Ishikawa (cell line): ENCODE data around the gene HOXB3.

ENCODE experiments used
- CEBPB ChIP-seq: IDR thresholded peaks from 2 replicates; pipeline ENCODE4 v1.6.1; 2012
- CREB1 ChIP-seq: IDR thresholded peaks from 2 replicates; pipeline ENCODE4 v1.6.1; 2012; ENCODE audit warnings: low read depth
- EGR1 ChIP-seq: IDR thresholded peaks from 2 replicates; pipeline ENCODE4 v1.6.1; 2012
- EP300 ChIP-seq: IDR thresholded peaks from 2 replicates; pipeline ENCODE4 v1.6.1; 2012; ENCODE audit warnings: borderline replicate concordance
- FOXM1 ChIP-seq: IDR thresholded peaks from 2 replicates; pipeline ENCODE4 v1.6.1; 2012; ENCODE audit warnings: low read depth, borderline replicate concordance
- NFIC ChIP-seq: IDR thresholded peaks from 2 replicates; pipeline ENCODE4 v1.6.1; 2012
- RAD21 ChIP-seq: IDR thresholded peaks from 2 replicates; pipeline ENCODE4 v1.6.1; 2012; ENCODE audit warnings: low read depth
- TAF1 ChIP-seq: IDR thresholded peaks from 2 replicates; pipeline ENCODE4 v1.6.1; 2012; ENCODE audit warnings: low read depth, mild to moderate bottlenecking
- TCF12 ChIP-seq: IDR thresholded peaks from 2 replicates; pipeline ENCODE4 v1.6.1; 2012; ENCODE audit warnings: low read depth
- TEAD4 ChIP-seq: IDR thresholded peaks from 2 replicates; pipeline ENCODE4 v1.6.1; 2012
- YY1 ChIP-seq: IDR thresholded peaks from 2 replicates; pipeline ENCODE4 v1.6.1; 2012; ENCODE audit warnings: low read depth
- ZBTB7A ChIP-seq: IDR thresholded peaks from 2 replicates; pipeline ENCODE4 v1.6.1; 2012; ENCODE audit warnings: low read depth
- TF ChIP-seq, protein P1 (sequence below): IDR thresholded peaks from 2 replicates; pipeline ENCODE4 v1.6.1; 2012; ENCODE audit warnings: low read depth, mild to moderate bottlenecking
- TF ChIP-seq, protein P2 (sequence below): IDR thresholded peaks from 2 replicates; pipeline ENCODE4 v1.6.1; 2012
- TF ChIP-seq, protein P3 (sequence below): IDR thresholded peaks from 2 replicates; pipeline ENCODE4 v1.6.1; 2012

Gene HOXB3

DNA sequence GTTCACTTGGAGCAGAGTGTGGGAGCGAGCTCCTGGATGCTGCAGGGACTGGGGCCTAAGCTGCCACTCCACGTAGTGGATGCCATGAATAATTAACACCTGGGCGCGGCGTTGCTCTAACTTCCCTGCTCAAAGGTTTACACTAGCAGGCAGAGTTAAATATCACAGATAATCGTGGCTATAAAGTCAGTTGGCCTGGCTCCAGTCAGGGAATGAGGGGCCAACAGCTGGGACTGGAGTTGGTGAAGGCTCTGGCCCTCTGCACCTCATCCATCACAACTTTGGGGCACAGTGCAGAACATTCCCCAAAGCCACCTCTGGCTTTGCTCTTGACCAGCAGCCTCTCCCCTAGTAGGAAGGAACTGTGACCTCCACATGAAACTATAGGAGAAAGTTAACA lies 22.8 kb downstream of the HOXB3 start:
- TF ChIP-seq TAF1 (no peak), NFIC (no peak), CREB1 (no peak), ZBTB7A (no peak), CEBPB (no peak), EP300 (no peak), TEAD4 (no peak)
- TF ChIP-seq, protein P1, sequence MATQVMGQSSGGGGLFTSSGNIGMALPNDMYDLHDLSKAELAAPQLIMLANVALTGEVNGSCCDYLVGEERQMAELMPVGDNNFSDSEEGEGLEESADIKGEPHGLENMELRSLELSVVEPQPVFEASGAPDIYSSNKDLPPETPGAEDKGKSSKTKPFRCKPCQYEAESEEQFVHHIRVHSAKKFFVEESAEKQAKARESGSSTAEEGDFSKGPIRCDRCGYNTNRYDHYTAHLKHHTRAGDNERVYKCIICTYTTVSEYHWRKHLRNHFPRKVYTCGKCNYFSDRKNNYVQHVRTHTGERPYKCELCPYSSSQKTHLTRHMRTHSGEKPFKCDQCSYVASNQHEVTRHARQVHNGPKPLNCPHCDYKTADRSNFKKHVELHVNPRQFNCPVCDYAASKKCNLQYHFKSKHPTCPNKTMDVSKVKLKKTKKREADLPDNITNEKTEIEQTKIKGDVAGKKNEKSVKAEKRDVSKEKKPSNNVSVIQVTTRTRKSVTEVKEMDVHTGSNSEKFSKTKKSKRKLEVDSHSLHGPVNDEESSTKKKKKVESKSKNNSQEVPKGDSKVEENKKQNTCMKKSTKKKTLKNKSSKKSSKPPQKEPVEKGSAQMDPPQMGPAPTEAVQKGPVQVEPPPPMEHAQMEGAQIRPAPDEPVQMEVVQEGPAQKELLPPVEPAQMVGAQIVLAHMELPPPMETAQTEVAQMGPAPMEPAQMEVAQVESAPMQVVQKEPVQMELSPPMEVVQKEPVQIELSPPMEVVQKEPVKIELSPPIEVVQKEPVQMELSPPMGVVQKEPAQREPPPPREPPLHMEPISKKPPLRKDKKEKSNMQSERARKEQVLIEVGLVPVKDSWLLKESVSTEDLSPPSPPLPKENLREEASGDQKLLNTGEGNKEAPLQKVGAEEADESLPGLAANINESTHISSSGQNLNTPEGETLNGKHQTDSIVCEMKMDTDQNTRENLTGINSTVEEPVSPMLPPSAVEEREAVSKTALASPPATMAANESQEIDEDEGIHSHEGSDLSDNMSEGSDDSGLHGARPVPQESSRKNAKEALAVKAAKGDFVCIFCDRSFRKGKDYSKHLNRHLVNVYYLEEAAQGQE = no peak

DNA sequence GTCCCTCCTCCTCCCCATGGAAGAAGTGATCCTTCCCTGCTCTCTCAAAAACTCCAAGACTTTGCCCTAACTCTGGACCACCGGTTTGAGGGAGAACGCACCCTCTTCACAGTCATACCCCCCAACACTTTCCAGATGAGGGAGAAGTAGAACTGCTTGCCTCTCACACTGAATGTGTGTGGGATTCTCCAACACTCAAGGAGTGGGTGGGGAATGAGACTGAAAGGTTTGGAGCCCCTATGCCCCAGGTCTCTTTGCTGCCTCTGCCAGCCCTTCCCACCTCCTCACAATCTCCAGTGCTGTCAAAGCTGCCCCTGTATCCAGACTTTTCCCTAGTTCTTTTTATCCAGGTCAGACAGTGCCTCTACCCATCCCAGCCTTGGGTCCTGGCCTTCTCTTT lies 23.3 kb downstream of the HOXB3 start:
- no peak for TF ChIP-seq YY1
- no peak for TF ChIP-seq ZBTB7A
- no peak for TF ChIP-seq CREB1
- no peak for TF ChIP-seq EGR1
- no peak for TF ChIP-seq RAD21
- no peak for TF ChIP-seq CEBPB

DNA sequence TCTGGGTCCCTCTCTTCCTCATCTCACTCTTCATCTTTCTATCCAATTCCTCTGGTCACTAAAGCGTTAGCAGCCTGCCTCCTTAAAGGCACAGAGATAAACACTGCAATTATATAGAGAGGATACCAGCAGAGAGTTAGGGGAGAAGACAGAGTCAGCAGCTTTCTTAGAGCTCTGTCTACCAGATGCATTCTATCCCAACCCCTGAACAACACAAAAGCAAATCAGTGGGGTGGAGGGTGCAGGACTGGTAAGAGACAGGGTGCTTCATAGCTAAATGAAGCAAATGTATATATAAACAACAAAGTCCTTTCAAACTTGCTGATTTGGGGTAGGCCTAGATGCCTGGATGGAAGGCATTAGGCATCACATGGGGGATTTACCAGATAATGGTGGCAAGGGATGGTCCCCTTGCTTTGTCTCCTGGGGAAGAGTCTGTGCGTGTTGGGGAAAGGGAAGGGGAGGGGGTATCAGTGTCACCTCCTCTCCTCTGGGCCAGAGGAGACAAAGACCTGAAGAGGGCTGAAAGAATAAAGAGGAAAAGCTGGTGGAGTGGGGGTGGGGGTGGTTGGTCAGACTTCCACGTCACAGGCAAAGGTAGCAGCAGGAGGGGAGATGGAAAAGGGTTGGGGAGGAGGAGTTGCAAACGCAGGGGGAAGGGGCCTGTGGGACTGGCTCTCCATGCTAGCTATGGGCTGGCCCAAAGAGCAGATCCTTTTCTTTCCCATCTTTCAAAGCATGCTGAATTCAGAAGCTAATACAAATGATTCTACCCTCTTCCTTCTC lies 23.9 kb downstream of the HOXB3 start:
- TF ChIP-seq EGR1 (no peak), TCF12 (no peak), RAD21 (no peak), EP300 (no peak), ZBTB7A (no peak), TEAD4 (no peak), FOXM1 (no peak), TAF1 (no peak), NFIC (no peak), CREB1 (no peak), CEBPB (no peak), YY1 (no peak)
- TF ChIP-seq, protein P2, sequence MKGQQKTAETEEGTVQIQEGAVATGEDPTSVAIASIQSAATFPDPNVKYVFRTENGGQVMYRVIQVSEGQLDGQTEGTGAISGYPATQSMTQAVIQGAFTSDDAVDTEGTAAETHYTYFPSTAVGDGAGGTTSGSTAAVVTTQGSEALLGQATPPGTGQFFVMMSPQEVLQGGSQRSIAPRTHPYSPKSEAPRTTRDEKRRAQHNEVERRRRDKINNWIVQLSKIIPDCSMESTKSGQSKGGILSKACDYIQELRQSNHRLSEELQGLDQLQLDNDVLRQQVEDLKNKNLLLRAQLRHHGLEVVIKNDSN = no peak
- TF ChIP-seq, protein P3, sequence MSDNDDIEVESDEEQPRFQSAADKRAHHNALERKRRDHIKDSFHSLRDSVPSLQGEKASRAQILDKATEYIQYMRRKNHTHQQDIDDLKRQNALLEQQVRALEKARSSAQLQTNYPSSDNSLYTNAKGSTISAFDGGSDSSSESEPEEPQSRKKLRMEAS = no peak
- TF ChIP-seq, protein P1 = no peak

DNA sequence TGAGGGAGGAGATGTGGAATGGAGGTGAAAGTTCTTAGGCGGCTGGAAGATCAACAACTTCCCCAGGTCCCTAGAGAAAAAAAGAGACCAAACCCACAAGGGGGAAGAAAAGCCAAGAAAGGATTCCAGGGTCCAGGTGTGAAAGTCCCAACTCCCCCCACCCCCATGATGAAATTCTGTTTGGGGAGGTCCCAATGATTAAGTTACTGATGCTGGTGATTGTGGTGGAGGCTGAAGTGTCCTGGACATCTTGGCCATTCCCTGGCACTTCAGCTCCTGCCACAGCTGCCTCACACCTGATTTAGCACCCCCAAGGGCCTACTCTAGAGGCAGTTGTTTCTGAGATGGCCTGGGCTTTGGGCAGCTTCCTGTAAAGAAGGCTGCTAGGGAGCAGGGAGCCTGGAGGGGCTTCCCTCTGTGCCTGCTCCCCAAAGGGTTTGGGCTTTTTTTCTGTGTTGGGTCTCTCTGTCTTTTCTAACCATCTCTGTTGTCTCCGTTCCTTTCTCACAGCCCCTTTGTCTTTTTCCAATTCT lies 25.0 kb downstream of the HOXB3 start:
- TF ChIP-seq, protein P3 = no peak
- TF ChIP-seq EP300 (no peak), YY1 (no peak), TEAD4 (no peak), TAF1 (no peak)

DNA sequence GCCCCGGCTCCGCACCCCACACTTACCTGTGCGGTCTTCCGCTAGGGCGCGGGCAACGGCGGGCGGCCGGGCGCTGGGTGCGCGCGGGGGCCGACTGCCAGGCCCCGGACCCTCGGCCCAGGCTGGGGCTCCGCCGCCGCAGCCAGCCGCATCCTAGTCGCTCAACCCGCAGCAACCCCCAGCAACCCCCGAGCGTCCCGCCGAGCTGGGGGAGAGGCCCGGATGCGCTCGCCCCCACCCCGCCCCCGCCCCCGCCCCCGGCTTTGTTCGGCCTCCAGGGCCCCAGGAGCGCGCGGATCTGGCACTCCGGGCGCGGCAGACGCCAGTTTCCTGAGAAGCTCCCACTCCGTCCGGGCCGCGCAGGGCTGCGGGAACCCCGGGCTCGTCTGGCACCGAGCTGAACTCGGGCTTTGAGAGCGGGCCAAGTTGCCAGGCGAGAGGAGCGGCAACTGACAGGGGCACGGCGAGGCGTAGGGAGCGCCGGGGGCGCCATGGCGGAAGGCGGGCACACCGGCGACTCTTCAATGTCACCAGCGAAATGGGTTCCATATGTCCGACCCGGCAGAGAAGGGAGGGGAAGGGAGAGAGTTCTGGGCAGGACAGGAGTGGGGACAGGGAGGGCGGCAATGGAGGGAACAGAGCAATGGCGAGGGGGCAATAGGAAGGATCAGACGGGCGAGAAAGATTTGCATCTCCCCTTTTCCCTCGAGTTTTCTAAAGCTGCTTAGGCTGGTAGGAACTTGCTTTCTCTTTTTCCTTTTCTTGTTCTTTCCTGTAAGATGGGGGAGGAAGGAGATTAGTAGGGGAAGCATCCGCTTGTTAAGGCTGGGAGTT lies 25.6 kb downstream of the HOXB3 start:
- TF ChIP-seq CEBPB (no peak), RAD21 (no peak), NFIC (no peak)

DNA sequence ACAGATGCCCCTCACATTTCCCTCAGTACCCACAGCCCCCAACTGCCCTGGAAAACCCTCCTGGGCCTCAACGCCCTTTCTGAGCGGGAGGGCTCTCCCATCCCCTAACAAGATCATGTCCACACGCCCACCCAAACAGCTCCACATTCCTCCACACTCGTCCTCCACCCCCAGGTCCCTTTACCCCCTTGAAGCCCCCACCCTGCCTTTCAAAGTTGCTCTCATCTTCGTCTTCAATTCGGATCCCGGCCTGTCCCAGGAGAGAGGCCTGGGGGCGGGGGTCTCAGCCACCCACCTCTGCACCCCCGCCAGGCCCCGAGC lies 26.2 kb downstream of the HOXB3 start:
- no peak for TF ChIP-seq CEBPB
- TF ChIP-seq, protein P3 = no peak
- no peak for TF ChIP-seq EP300
- no peak for TF ChIP-seq RAD21
- TF ChIP-seq ZBTB7A = no peak
- no peak for TF ChIP-seq TCF12
- TF ChIP-seq, protein P1 = no peak
- no peak for TF ChIP-seq YY1
- TF ChIP-seq NFIC = no peak
- TF ChIP-seq, protein P2 = no peak
- no peak for TF ChIP-seq TAF1
- TF ChIP-seq TEAD4 = no peak
- TF ChIP-seq FOXM1 = no peak
- no peak for TF ChIP-seq EGR1
- no peak for TF ChIP-seq CREB1
